Measurements from ENCODE around the gene MEI1.
A peak's percentile ranks its signal among the peaks of the same experiment; 100 is the strongest.
"Not testable (repeated sequence)": the region's sequence is repeated elsewhere in the genome, so short reads cannot be mapped to it uniquely, and the experiment has no call there.

Gene MEI1

GRCh38 chr22:41713004-41713403 lies 13.7 kb downstream of the MEI1 start:
- H3K4me3 ChIP-seq (ENCODE audit: low read length) = no peak overlapping the region
- no peak for DNase-seq (ENCODE audit: low read depth)
- TF ChIP-seq, protein P1, sequence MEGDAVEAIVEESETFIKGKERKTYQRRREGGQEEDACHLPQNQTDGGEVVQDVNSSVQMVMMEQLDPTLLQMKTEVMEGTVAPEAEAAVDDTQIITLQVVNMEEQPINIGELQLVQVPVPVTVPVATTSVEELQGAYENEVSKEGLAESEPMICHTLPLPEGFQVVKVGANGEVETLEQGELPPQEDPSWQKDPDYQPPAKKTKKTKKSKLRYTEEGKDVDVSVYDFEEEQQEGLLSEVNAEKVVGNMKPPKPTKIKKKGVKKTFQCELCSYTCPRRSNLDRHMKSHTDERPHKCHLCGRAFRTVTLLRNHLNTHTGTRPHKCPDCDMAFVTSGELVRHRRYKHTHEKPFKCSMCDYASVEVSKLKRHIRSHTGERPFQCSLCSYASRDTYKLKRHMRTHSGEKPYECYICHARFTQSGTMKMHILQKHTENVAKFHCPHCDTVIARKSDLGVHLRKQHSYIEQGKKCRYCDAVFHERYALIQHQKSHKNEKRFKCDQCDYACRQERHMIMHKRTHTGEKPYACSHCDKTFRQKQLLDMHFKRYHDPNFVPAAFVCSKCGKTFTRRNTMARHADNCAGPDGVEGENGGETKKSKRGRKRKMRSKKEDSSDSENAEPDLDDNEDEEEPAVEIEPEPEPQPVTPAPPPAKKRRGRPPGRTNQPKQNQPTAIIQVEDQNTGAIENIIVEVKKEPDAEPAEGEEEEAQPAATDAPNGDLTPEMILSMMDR (IDR thresholded peaks at IDR 0.05; ENCODE audit: insufficient read depth, low read depth, low read length, missing control alignments) = no peak

DNA sequence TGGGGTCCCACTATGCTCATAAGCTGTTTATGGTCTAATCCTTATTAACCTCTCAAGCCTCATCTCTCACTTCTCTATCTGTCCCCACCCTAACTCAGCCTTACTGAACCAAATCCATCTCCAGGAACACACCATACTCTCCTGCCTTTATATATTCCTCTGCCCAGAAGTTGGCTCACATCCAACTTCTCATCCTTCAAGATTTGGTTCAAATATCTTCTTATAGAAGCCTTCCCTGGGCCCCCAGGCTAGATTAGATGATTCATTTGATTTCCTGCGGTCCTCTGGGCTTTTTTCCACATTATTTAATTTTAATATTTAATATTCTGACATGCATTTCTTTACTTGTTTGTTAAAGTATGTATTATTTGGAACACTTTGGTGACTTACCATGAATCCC lies 23.2 kb downstream of the MEI1 start:
- H3K4me3 ChIP-seq (ENCODE audit: low read length) = no peak overlapping the region
- TF ChIP-seq, protein P1 (IDR thresholded peaks at IDR 0.05; ENCODE audit: insufficient read depth, low read depth, low read length, missing control alignments) = no peak
- no peak for DNase-seq (ENCODE audit: low read depth)

DNA sequence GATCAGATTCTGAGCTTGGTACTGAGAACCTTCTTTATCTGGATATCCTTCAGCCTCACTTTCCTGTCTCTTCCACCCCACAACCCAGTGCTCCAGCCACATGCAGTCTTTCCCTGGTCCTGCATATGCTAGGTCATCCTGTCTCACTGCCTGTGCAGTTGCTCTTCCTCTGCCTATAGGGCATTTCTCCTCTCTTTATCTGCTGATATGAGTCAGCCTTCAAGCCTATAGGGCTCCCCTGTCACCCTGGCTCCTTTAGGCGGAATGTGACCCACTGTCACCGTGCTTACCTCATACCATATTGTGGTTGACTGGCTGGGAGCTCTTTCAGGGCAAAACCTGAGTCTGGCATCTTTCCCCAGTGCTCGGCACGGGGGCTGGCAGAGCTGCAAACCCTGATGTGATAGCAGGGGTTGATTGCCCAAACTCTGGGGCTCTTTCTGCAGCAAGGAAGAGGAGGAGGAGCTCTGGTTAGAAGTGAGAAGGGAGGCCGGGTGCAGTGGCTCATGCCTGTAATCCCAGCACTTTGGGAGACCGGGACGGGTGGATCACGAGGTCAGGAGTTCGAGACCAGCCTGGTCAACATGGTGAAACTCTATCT lies 26.3 kb downstream of the MEI1 start:
- TF ChIP-seq, protein P1 (IDR thresholded peaks at IDR 0.05; ENCODE audit: insufficient read depth, low read depth, low read length, missing control alignments) = no peak
- no peak overlapping the region for H3K4me3 ChIP-seq (ENCODE audit: low read length)
- DNase-seq (ENCODE audit: low read depth) = peak; percentile 15

GRCh38 chr22:41731609-41732008 lies 32.3 kb downstream of the MEI1 start:
- no peak for DNase-seq (ENCODE audit: low read depth)
- no peak overlapping the region for H3K4me3 ChIP-seq (ENCODE audit: low read length)
- TF ChIP-seq, protein P1 (IDR thresholded peaks at IDR 0.05; ENCODE audit: insufficient read depth, low read depth, low read length, missing control alignments) = no peak

- H3K4me3 ChIP-seq (ENCODE audit: low read length) = no peak overlapping the region
- TF ChIP-seq, protein P1 (IDR thresholded peaks at IDR 0.05; ENCODE audit: insufficient read depth, low read depth, low read length, missing control alignments) = no peak
- DNase-seq (ENCODE audit: low read depth) = no peak
Measured at GRCh38 chr22:41732096-41732772, 32.9 kb downstream of the MEI1 start.

DNA sequence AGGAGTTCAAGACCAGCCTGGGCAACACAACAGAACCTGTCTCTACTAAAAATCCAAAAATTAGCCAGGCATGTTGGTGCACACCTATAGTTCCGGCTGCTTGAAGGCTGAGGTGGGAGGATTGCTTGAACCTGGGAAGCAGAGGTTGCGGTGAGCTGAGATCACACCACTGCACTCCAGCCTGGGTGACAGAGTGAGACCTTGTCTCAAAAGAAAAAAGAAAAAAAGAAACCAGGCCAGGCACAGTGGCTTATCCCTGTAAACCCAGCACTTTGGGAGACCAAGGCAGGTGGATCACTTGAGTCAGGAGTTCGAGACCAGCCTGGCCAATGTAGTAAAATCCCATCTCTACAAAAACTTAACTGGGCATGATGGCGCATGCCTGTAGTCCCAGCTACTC lies 33.9 kb downstream of the MEI1 start:
- not testable (repeated sequence) for DNase-seq (ENCODE audit: low read depth); H3K4me3 ChIP-seq (ENCODE audit: low read length)

DNA sequence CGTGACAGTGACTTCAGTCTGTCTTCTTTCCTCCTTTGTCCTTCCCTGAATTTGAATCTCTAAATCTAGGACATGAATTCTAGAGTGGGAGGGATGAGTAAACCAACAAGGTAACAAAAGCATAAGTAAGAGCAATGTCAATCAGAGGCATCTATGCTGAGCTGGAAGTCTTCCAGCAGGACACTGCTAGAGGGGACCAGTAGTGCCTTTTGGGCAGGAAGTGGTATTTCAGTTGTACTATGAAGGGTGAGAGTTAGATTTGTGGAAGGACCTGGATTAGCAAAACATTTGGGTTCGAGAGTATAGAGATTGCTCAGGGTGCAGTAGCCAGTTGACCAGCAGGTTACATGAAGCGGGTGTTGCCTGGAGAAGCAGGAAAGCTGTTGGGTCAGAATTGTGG lies 40.3 kb downstream of the MEI1 start:
- TF ChIP-seq, protein P1 (IDR thresholded peaks at IDR 0.05; ENCODE audit: insufficient read depth, low read depth, low read length, missing control alignments) = no peak
- no peak overlapping the region for H3K4me3 ChIP-seq (ENCODE audit: low read length)
- no peak for DNase-seq (ENCODE audit: low read depth)

All from epithelial cell of esophagus (primary cell).